Mucosa of stomach (tissue), 1 donor: Measurements from ENCODE around the gene DNAJA2.
A peak's percentile ranks its signal among the peaks of the same experiment; 100 is the strongest.

Experiments
- H3K27me3 ChIP-seq: one replicate; pipeline ENCODE4 v1.7.0; 2013; ENCODE audit warnings: mild to moderate bottlenecking, low read length; ENCODE audit not compliant: control insufficient read depth, insufficient read depth
- H3K36me3 ChIP-seq: one replicate; pipeline ENCODE4 v1.7.0; 2013; ENCODE audit warnings: low read length; ENCODE audit not compliant: control insufficient read depth, insufficient read depth
- H3K4me1 ChIP-seq: one replicate; pipeline ENCODE4 v1.7.0; 2013; ENCODE audit warnings: mild to moderate bottlenecking, low read length; ENCODE audit not compliant: control insufficient read depth, insufficient read depth
- H3K4me3 ChIP-seq: one replicate; pipeline ENCODE4 v1.7.0; 2013; ENCODE audit warnings: low read length
- H3K9ac ChIP-seq: one replicate; pipeline ENCODE4 v1.7.0; 2013; ENCODE audit warnings: mild to moderate bottlenecking, low read length, moderate library complexity
- H3K9me3 ChIP-seq: one replicate; pipeline ENCODE4 v1.7.0; 2013; ENCODE audit warnings: mild to moderate bottlenecking, low read length, moderate library complexity; ENCODE audit not compliant: control insufficient read depth
- donor health status: Pancreatic carcinoma.

The DNAJA2 gene

DNA sequence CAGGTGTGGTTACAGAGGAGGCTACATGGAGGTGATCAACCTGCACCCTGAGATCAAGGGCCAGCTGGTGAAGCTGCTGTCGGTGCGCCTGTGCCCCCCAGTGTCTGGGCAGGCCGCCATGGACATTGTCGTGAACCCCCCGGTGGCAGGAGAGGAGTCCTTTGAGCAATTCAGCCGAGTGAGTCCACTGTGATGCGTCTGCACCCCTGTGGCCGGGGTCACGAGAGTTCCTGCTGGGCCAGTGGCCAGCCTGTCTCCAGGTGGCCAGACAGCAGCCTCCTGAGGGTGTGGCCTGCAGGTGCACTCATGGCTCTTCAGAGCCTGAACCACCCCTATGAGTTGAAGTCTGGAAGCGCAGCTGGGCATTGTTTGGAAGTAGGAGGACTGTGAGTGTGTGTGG, 51.2 kb downstream of the DNAJA2 start:
- no peaks in the 10 kb centered on the region for H3K27me3 ChIP-seq
- peaks cover 39% of the 10 kb centered on the region for H3K4me1 ChIP-seq
- H3K9ac ChIP-seq = no peak overlapping the region
- no peak overlapping the region for H3K4me3 ChIP-seq
- peaks cover 5% of the 10 kb centered on the region for H3K36me3 ChIP-seq
- H3K9me3 ChIP-seq = no peaks in the 10 kb centered on the region

- Histone ChIP-seq H3K4me1 (peaks cover 39% of the 10 kb centered on the region), H3K36me3 (no peaks in the 10 kb centered on the region), H3K9me3 (no peaks in the 10 kb centered on the region), H3K4me3 (no peak overlapping the region), H3K27me3 (no peaks in the 10 kb centered on the region), H3K9ac (no peak overlapping the region)
Observed at GRCh38 chr16:46920402-46921068, 52.9 kb downstream of the DNAJA2 start.

DNA sequence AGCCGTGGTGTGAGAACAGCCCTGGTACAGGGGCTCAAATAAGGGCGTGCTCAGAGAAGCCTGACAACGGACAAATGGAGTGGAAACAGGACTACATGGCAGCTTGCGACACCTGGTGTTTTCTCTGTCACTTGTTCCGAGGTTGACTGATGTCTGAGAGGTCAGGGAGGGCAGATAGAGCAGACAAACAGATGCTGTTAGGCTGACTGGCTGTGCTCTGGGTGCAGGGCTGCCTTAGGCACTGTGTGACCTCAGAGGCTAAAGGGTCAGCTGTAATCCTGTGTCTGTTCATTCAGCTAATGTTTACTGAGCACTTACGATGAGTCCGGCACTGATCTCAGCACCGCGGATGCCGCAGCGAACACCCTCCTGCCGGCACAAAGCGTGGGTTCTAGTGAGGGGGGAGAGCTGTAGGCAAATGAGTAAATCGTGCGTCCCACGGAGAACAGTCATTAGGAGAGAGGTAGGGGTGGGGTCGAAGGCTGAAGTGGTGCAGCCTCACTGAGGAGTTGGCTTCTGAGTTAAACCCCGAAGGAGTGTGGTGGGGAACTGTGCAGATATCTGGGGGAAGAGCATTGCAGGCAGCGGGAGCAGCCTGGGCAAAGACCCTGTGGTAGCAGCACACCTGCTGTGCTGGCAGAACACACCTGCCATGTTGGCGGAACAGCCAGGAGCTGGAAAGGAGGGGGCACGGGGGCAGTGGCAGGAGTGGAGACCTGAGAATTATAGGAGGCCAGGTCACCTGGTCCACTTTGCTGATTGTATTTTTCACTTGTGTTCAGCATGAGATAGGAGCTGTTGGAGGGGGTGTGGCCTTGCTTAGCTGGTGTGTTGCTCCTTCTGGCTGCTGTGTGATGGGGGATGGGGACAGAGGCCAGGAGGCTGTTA, 54.3 kb downstream of the DNAJA2 start:
- no peaks in the 10 kb centered on the region for H3K27me3 ChIP-seq
- H3K9me3 ChIP-seq = no peaks in the 10 kb centered on the region
- H3K9ac ChIP-seq = peak overlapping the region; percentile 28
- peaks cover 39% of the 10 kb centered on the region for H3K4me1 ChIP-seq
- no peaks in the 10 kb centered on the region for H3K36me3 ChIP-seq
- no peak overlapping the region for H3K4me3 ChIP-seq

- Histone ChIP-seq H3K9ac (peak overlapping the region; percentile 28), H3K4me1 (peaks cover 39% of the 10 kb centered on the region), H3K36me3 (no peaks in the 10 kb centered on the region), H3K9me3 (no peaks in the 10 kb centered on the region), H3K27me3 (no peaks in the 10 kb centered on the region), H3K4me3 (no peak overlapping the region)
Observed at GRCh38 chr16:46918400-46918799, 55.1 kb downstream of the DNAJA2 start.

- no peak overlapping the region for H3K9ac ChIP-seq
- no peaks in the 10 kb centered on the region for H3K36me3 ChIP-seq
- peaks cover 34% of the 10 kb centered on the region for H3K4me1 ChIP-seq
- H3K9me3 ChIP-seq = no peaks in the 10 kb centered on the region
- H3K27me3 ChIP-seq = no peaks in the 10 kb centered on the region
- no peak overlapping the region for H3K4me3 ChIP-seq
Observed at GRCh38 chr16:46916980-46917379, 56.5 kb downstream of the DNAJA2 start.

DNA sequence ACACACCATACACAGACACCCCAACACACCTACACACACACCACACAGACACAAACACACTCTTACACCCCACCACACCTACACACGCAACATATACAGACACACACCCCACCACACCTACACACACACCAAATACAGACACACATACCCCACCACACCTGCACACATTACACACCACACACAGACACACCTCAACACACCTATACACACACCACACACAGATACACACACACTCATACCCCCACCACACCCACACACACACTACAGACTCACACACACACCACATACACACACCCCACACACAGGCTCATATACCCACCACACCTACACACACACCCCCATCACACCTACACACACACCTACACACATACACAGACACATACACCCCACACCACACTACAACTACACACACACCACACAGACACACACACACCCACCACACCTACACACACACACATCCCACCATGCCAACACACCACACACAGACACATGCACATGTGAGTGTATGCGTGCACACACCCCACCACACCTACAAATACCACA, 57.9 kb downstream of the DNAJA2 start:
- H3K36me3 ChIP-seq = no peaks in the 10 kb centered on the region
- H3K4me3 ChIP-seq = no peak overlapping the region
- no peaks in the 10 kb centered on the region for H3K27me3 ChIP-seq
- H3K9me3 ChIP-seq = no peaks in the 10 kb centered on the region
- no peak overlapping the region for H3K9ac ChIP-seq
- H3K4me1 ChIP-seq = peaks cover 19% of the 10 kb centered on the region

DNA sequence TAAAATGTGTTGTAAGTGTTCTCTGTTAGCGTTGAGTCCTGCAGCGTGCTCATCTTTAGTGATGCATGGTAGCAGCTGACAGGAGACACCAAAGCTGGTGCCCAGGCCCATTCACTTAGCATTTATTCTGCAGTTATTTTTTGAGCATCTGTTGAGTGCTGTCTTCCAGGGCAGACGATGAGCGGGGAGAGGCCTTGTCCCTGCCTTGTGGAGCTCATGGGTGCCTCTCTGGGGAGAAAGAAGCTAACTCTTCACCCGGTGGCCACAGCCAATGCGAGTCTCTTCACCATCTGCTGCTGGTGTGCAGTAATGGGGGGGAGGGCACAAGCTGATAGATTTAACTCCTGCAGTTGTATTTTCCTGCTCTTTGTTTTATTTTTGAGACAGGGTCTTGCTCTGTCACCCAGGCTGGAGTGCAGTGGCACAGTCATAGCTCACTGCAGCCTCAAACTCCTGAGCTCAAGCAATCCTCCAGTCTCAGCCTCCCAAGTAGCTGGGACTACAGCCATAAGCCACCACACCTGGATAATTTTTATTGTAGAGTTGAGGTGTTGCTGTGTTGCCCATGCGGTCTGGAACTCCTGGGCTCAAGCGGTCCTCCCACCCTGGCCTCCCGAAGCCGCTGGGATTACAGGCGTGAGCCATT, 58.8 kb downstream of the DNAJA2 start:
- no peaks in the 10 kb centered on the region for H3K9me3 ChIP-seq
- no peak overlapping the region for H3K9ac ChIP-seq
- peaks cover 12% of the 10 kb centered on the region for H3K4me1 ChIP-seq
- H3K4me3 ChIP-seq = no peak overlapping the region
- no peaks in the 10 kb centered on the region for H3K27me3 ChIP-seq
- no peaks in the 10 kb centered on the region for H3K36me3 ChIP-seq

DNA sequence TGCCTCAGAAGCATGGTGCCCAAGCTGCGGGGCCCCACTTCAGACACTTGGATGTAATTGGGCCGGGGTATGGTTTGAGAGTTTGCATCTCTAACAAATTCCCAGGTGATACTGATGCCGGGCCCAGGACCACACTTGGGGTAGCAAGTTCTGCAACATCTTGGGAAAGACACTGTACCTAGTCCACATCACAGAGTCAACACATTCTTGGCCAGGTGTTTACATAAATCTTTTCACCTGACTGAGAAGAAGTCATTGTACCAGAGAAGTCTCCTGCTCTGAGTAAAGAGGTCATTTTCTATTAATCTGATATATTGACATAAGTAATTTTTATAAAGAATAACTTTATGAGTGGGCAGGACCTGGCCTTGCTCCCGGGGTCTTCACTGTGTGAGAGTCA, 61.8 kb downstream of the DNAJA2 start:
- H3K4me1 ChIP-seq = no peaks in the 10 kb centered on the region
- peaks cover 3% of the 10 kb centered on the region for H3K36me3 ChIP-seq
- no peaks in the 10 kb centered on the region for H3K9me3 ChIP-seq
- no peak overlapping the region for H3K4me3 ChIP-seq
- no peaks in the 10 kb centered on the region for H3K27me3 ChIP-seq
- no peak overlapping the region for H3K9ac ChIP-seq

GRCh38 chr16:46911038-46911437, 62.4 kb downstream of the DNAJA2 start:
- Histone ChIP-seq H3K9me3 (no peaks in the 10 kb centered on the region), H3K36me3 (peaks cover 6% of the 10 kb centered on the region), H3K9ac (no peak overlapping the region)

DNA sequence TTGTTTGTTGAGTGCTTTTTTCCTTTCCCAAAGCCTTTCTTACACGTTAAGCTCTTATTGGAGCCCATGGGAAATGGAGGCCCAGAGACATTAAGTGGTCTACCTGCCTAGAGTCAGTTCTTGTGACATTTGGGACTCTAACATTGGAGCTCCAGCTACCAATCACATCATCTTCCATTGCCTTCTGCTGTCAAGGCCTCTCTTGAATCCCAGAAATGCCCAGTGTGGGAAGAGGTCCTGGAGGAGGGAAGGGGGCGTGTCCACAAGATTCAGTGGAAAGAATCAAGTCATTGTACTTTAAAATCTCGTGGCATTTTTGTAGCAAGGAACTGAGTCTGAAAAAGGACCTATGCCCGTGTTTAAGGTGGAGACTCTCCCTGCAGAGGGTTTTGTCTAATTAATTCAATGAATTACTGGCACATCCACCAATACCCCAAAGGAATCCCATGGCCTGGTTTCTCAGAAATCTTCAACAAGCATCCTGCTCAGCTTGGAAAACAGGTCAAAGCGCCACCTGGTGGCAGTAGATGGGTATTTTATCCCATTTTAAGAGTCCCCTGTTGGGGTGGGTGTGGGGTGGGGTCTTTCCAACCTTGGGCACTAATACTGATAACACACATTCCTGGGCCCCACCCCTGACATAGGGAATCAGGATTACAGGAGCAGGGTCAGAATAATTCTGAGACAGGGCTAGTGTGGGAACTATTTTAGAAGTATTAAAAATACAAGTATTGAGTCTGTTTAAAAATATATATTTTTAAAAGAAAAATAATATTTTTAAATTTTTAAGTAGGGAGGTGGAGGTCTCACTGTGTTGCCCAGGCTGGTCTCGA, 64.7 kb downstream of the DNAJA2 start:
- Histone ChIP-seq H3K9me3 (no peaks in the 10 kb centered on the region), H3K9ac (no peak overlapping the region), H3K27me3 (no peaks in the 10 kb centered on the region), H3K36me3 (peaks cover 6% of the 10 kb centered on the region), H3K4me3 (no peak overlapping the region), H3K4me1 (peaks cover 4% of the 10 kb centered on the region)

More at GRCh38 chr16:46911038-46911437, 62.4 kb downstream of the DNAJA2 start:
- no peak overlapping the region for H3K4me3 ChIP-seq
- H3K27me3 ChIP-seq = no peaks in the 10 kb centered on the region
- H3K4me1 ChIP-seq = no peaks in the 10 kb centered on the region

- Histone ChIP-seq H3K27me3 (no peaks in the 10 kb centered on the region), H3K4me3 (no peak overlapping the region), H3K36me3 (peaks cover 6% of the 10 kb centered on the region), H3K9ac (no peak overlapping the region), H3K9me3 (no peaks in the 10 kb centered on the region), H3K4me1 (peaks cover 11% of the 10 kb centered on the region)
Observed at GRCh38 chr16:46907061-46907774, 66.3 kb downstream of the DNAJA2 start.
